ENCODE results near the gene PCP2. TPM values are rescaled to one million over a fixed set of nuclear protein-coding genes. Genes with fewer than 3 reads are reported as not detected.

The PCP2 gene
- total and polyA plus RNA-seq, 7 donors = 1.0 TPM; not detected in 6

- 0% methylated on average over 40 of the region's 40 CpGs for WGBS, 2 donors
- no peaks in the 10 kb centered on the region for H3K27me3 ChIP-seq
- peaks cover 0 to 38% (median 33%) of the 10 kb centered on the region in 4 donors for H3K4me1 ChIP-seq
- H3K27ac ChIP-seq = peak within 1 kb of the TSS; percentile 81 to 91 (median 88)
- intact Hi-C loops (cut with DNase I) = loop anchor here (2.0 to 10.0 kb wide), 2 partner anchors 51 to 235 kb away; partner anchors contain the start of gene TRAPPC5
- DNase-seq = peak; percentile 99
- peaks cover 0 to 32% (median 6%) of the 10 kb centered on the region in 4 donors for H3K36me3 ChIP-seq
- TF ChIP-seq POLR2AphosphoS5 (IDR thresholded peaks at IDR 0.05) = peak; percentile 54 to 77 (median 74)
- TF ChIP-seq, protein P1, sequence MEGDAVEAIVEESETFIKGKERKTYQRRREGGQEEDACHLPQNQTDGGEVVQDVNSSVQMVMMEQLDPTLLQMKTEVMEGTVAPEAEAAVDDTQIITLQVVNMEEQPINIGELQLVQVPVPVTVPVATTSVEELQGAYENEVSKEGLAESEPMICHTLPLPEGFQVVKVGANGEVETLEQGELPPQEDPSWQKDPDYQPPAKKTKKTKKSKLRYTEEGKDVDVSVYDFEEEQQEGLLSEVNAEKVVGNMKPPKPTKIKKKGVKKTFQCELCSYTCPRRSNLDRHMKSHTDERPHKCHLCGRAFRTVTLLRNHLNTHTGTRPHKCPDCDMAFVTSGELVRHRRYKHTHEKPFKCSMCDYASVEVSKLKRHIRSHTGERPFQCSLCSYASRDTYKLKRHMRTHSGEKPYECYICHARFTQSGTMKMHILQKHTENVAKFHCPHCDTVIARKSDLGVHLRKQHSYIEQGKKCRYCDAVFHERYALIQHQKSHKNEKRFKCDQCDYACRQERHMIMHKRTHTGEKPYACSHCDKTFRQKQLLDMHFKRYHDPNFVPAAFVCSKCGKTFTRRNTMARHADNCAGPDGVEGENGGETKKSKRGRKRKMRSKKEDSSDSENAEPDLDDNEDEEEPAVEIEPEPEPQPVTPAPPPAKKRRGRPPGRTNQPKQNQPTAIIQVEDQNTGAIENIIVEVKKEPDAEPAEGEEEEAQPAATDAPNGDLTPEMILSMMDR (IDR thresholded peaks at IDR 0.05) = no peak
- H3K4me3 ChIP-seq = peak within 1 kb of the TSS; percentile 78 to 98 (median 97)
- no peaks in the 10 kb centered on the region for H3K9me3 ChIP-seq
Observed at GRCh38 chr19:7629347-7630054, 4.0 kb downstream of the PCP2 start, which contains the start of the genes PET100 and XAB2. Gene PET100, plus strand, starts transcription at chr19:7629793. Its CDS starts 41 bp downstream, at chr19:7629834. Gene XAB2, minus strand, starts transcription at chr19:7629545. Its CDS starts 18 bp downstream, at chr19:7629527.

GRCh38 chr19:7628589-7629311 lies 4.8 kb downstream of the PCP2 start:
- Histone ChIP-seq H3K27me3 (no peaks in the 10 kb centered on the region), H3K9me3 (no peaks in the 10 kb centered on the region), H3K27ac (peak overlapping the region; percentile 81 to 91 (median 88)), H3K4me1 (peaks cover 0 to 38% (median 33%) of the 10 kb centered on the region in 4 donors), H3K36me3 (peaks cover 0 to 40% (median 12%) of the 10 kb centered on the region in 4 donors), H3K4me3 (peak overlapping the region; percentile 78 to 98 (median 97))
- no peak for TF ChIP-seq POLR2A (IDR thresholded peaks at IDR 0.05)
- no peak for TF ChIP-seq POLR2AphosphoS5 (IDR thresholded peaks at IDR 0.05)
- no peak for TF ChIP-seq EP300 (IDR thresholded peaks at IDR 0.05)
- TF ChIP-seq, protein P1 (IDR thresholded peaks at IDR 0.05) = no peak
- no peak for DNase-seq
- intact Hi-C loops (cut with DNase I) = loop anchor here (2.0 to 10.0 kb wide), 2 partner anchors 52 to 234 kb away; partner anchors contain the start of gene TRAPPC5
- 2 to 6% methylated on average over 15 of the region's 15 CpGs for WGBS, 2 donors

DNA sequence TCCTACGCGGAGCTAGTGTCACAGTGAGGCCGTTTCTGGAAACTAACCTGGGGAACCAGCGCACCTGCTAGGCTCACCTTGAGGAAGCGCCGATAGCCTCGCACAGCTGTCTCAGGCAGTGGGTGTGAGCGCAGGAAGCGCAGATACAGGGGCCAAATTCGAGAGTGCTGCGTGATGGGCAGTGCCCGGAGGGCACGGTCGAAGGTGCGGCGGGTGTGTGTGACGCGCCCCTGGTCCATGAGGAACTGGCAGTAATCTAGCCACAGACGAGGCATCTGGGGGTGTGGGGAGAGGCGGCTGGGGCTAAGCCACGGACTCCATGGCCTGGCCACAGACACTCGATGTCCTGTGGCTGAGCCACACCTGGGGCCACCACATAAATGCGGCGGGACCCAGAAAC lies 6.4 kb downstream of the PCP2 start:
- peaks cover 0 to 38% (median 33%) of the 10 kb centered on the region in 4 donors for H3K4me1 ChIP-seq
- intact Hi-C loops (cut with DNase I) = loop anchor here (10.0 kb wide), 1 partner anchor 232 kb away; no protein-coding TSS in a partner anchor
- H3K27me3 ChIP-seq = no peaks in the 10 kb centered on the region
- no peak overlapping the region for H3K27ac ChIP-seq
- H3K4me3 ChIP-seq = no peak overlapping the region
- TF ChIP-seq POLR2AphosphoS5 (IDR thresholded peaks at IDR 0.05) = no peak
- TF ChIP-seq EP300 (IDR thresholded peaks at IDR 0.05) = no peak
- H3K36me3 ChIP-seq = peaks cover 13 to 49% (median 28%) of the 10 kb centered on the region in 4 donors
- 89 to 96% methylated on average over 24 of the region's 24 CpGs for WGBS, 2 donors
- DNase-seq = no peak
- no peaks in the 10 kb centered on the region for H3K9me3 ChIP-seq

- TF ChIP-seq POLR2A (IDR thresholded peaks at IDR 0.05) (no peak), POLR2AphosphoS5 (IDR thresholded peaks at IDR 0.05) (no peak), EP300 (IDR thresholded peaks at IDR 0.05) (no peak)
- TF ChIP-seq, protein P1 (IDR thresholded peaks at IDR 0.05) = no peak
- no peaks in the 10 kb centered on the region for H3K27me3 ChIP-seq
- H3K27ac ChIP-seq = no peak overlapping the region
- no peaks in the 10 kb centered on the region for H3K9me3 ChIP-seq
- no peak for DNase-seq
- H3K4me1 ChIP-seq = peaks cover 0 to 33% (median 29%) of the 10 kb centered on the region in 4 donors
- no peak overlapping the region for H3K4me3 ChIP-seq
- H3K36me3 ChIP-seq = peaks cover 26 to 59% (median 41%) of the 10 kb centered on the region in 4 donors
- intact Hi-C loops (cut with DNase I) = loop anchor here (10.0 kb wide), 1 partner anchor 231 kb away; no protein-coding TSS in a partner anchor
- WGBS, 2 donors = 93 to 96% methylated on average over 34 of the region's 34 CpGs
Observed at GRCh38 chr19:7625763-7626372, 7.7 kb downstream of the PCP2 start.
